CD14-positive monocyte (primary cell): ENCODE results near the gene ACACB. TPM values are rescaled to one million over a fixed set of nuclear protein-coding genes. Genes with fewer than 3 reads are reported as not detected.

Experiments used
- DNase-seq, 3 donors: peaks; one replicate each; pipeline ENCODE4 v3.0.0-alpha.2; 2011 to 2022
- H2AFZ ChIP-seq: 2 replicates; pipeline ENCODE4 v1.6.0; 2012; ENCODE audit warnings: mild to moderate bottlenecking, low read depth, low read length, inconsistent platforms; ENCODE audit not compliant: insufficient read depth, poor library complexity, severe bottlenecking
- H3K27ac ChIP-seq, 2 donors: 1 replicate in 1 of 2; 2 replicates in 1 of 2; pipeline ENCODE4 v1.5.1; 2012 to 2013; ENCODE audit warnings: low read length in 2 of 2, control low read depth in 1 of 2, inconsistent platforms in 1 of 2, low read depth in 1 of 2, mild to moderate bottlenecking in 1 of 2
- H3K27me3 ChIP-seq, 2 donors: one replicate each; pipeline versions ENCODE4 v1.6.0 to v1.6.1; 2011 to 2013; ENCODE audit warnings: low read length in 2 of 2; ENCODE audit not compliant: control insufficient read depth in 2 of 2, insufficient read depth in 2 of 2
- H3K36me3 ChIP-seq, 2 donors: replicated peaks in 1 of 2; 1 replicate in 1 of 2; 2 replicates in 1 of 2; pipeline versions ENCODE4 v1.5.1 to v1.6.1; 2012 to 2013; ENCODE audit warnings: low read length in 2 of 2, control low read depth in 1 of 2, inconsistent platforms in 1 of 2, mild to moderate bottlenecking in 1 of 2; ENCODE audit not compliant: insufficient read depth in 2 of 2, control insufficient read depth in 1 of 2
- H3K4me1 ChIP-seq, 2 donors: 1 replicate in 1 of 2; 2 replicates in 1 of 2; pipeline versions ENCODE4 v1.5.1 to v1.6.1; 2012 to 2013; ENCODE audit warnings: low read length in 2 of 2, control low read depth in 1 of 2, inconsistent platforms in 1 of 2, mild to moderate bottlenecking in 1 of 2, moderate library complexity in 1 of 2; ENCODE audit not compliant: insufficient read depth in 2 of 2, control insufficient read depth in 1 of 2
- H3K4me2 ChIP-seq: replicated peaks from 2 replicates; pipeline ENCODE3; 2012; ENCODE audit warnings: low read length, moderate library complexity, mild to moderate bottlenecking; ENCODE audit not compliant: poor library complexity, severe bottlenecking; ENCODE audit errors: extremely low read depth
- H3K4me3 ChIP-seq, 3 experiments: fragments of 200-600 bp in 1 of 3; sonication (generic) in 1 of 3; replicated peaks in 1 of 3; 1 replicate in 2 of 3; 2 replicates in 1 of 3; pipeline ENCODE4 v1.5.1; 2011 to 2013; ENCODE audit warnings: low read length in 3 of 3, mild to moderate bottlenecking in 3 of 3, control low read depth in 2 of 3, low read depth in 2 of 3, inconsistent platforms in 1 of 3, moderate library complexity in 1 of 3
- H3K79me2 ChIP-seq: 2 replicates; pipeline ENCODE4 v1.6.0; 2012; ENCODE audit warnings: mild to moderate bottlenecking, control low read depth, inconsistent platforms, low read length, moderate library complexity; ENCODE audit not compliant: insufficient read depth
- H3K9ac ChIP-seq: 2 replicates; pipeline ENCODE4 v1.6.0; 2017; ENCODE audit warnings: low read length, mild to moderate bottlenecking; ENCODE audit not compliant: insufficient read depth, poor library complexity, severe bottlenecking
- H3K9me3 ChIP-seq, 2 donors: replicated peaks in 1 of 2; 1 replicate in 1 of 2; 2 replicates in 1 of 2; pipeline versions ENCODE4 v1.5.1 to v1.6.1; 2012 to 2013; ENCODE audit warnings: low read length in 2 of 2, control low read depth in 1 of 2; ENCODE audit not compliant: control insufficient read depth in 1 of 2, insufficient read depth in 1 of 2
- H4K20me1 ChIP-seq: 2 replicates; pipeline ENCODE4 v1.6.0; 2012; ENCODE audit warnings: mild to moderate bottlenecking, low read length, control low read depth, moderate library complexity; ENCODE audit not compliant: insufficient read depth
- H3K27ac Mint-ChIP-seq, 7 donors: one replicate each; pipeline ENCODE4 v1.8.0; 2020; ENCODE audit warnings: mild to moderate bottlenecking in 7 of 7, mixed read lengths in 7 of 7, moderate library complexity in 6 of 7, inconsistent platforms in 2 of 7
- H3K27me3 Mint-ChIP-seq, 3 donors: one replicate each; pipeline ENCODE4 v1.8.0; 2021 to 2022; ENCODE audit warnings: low read depth in 3 of 3, mild to moderate bottlenecking in 3 of 3, mixed read lengths in 3 of 3, moderate library complexity in 3 of 3, inconsistent platforms in 1 of 3
- H3K36me3 Mint-ChIP-seq, 2 donors: one replicate each; pipeline ENCODE4 v1.8.0; 2020; ENCODE audit warnings: mixed read lengths in 2 of 2, inconsistent platforms in 1 of 2, mild to moderate bottlenecking in 1 of 2
- H3K4me1 Mint-ChIP-seq: one replicate; pipeline ENCODE4 v1.8.0; 2020; ENCODE audit warnings: mild to moderate bottlenecking, mixed read lengths
- H3K4me3 Mint-ChIP-seq, 2 donors: one replicate each; pipeline ENCODE4 v1.8.0; 2020; ENCODE audit warnings: mild to moderate bottlenecking in 2 of 2, mixed read lengths in 2 of 2, moderate library complexity in 1 of 2
- H3K9me3 Mint-ChIP-seq, 7 donors: one replicate each; pipeline ENCODE4 v1.8.0; 2020 to 2022; ENCODE audit warnings: mixed read lengths in 7 of 7, mild to moderate bottlenecking in 6 of 7, moderate library complexity in 6 of 7, inconsistent platforms in 2 of 7
- CTCF ChIP-seq: fragments of 200-600 bp; IDR thresholded peaks from one replicate; pipeline ENCODE4 v1.8.0; 2022; ENCODE audit warnings: antibody characterized with exemption, mild to moderate bottlenecking
- WGBS: methylation state at CpG from one replicate; pipeline ENCODE4 v1.1.5; 2013; ENCODE audit warnings: missing lambda C conversion rate; ENCODE audit not compliant: insufficient coverage; 5-methylcytosine and 5-hydroxymethylcytosine counted together
- intact Hi-C, 2 donors: fragments of 100-400 bp; cut with micrococcal nuclease; formaldehyde crosslinking; loops; one replicate each; pipeline versions ENCODE4 v1.15.0 to v1.15.1; 2023
- polyA plus RNA-seq, 3 donors: library from polyadenylated mRNA; depleted of rRNA in 1 of 3; unstranded in 2 of 3; stranded (reverse) in 1 of 3; fragments of 300-500 nt in 2 of 3; fragments of >200 nt in 1 of 3; fragmentation: Illumina TruSeq in 2 of 3; gene quantifications; 1 replicate in 2 of 3; 2 replicates in 1 of 3; pipeline ENCODE4 v1.2.3, GENCODE V29; 2012 to 2021

Gene ACACB
- polyA plus RNA-seq, 3 donors, result 0.14 to 5.0 (median 1.9) TPM

- Mint-ChIP-seq H3K9me3 (peaks cover 0 to 6% (median 5%) of the 10 kb centered on the region in 7 donors), H3K36me3 (no peaks in the 10 kb centered on the region), H3K4me1 (peaks cover 13% of the 10 kb centered on the region), H3K27ac (no peak overlapping the region), H3K27me3 (peaks cover 0 to 9% (median 9%) of the 10 kb centered on the region in 3 donors), H3K4me3 (no peak overlapping the region)
- DNase-seq, result no peak
- 58% methylated on average over 9 of the region's 16 CpGs for WGBS
- H3K79me2 ChIP-seq, result no peaks in the 10 kb centered on the region
- no peak overlapping the region for H3K9ac ChIP-seq
- H3K27ac ChIP-seq, result no peak overlapping the region
- no peaks in the 10 kb centered on the region for H3K36me3 ChIP-seq
- TF ChIP-seq CTCF, result no peak
- intact Hi-C loops, result no loop called here
- H3K9me3 ChIP-seq, result no peaks in the 10 kb centered on the region
- no peak overlapping the region for H3K4me2 ChIP-seq
- H2AFZ ChIP-seq, result no peak overlapping the region
- no peaks in the 10 kb centered on the region for H3K27me3 ChIP-seq
- H4K20me1 ChIP-seq, result no peaks in the 10 kb centered on the region
- no peak overlapping the region for H3K4me3 ChIP-seq
- H3K4me1 ChIP-seq, result peaks cover 5 to 10% of the 10 kb centered on the region in 2 donors
These were observed 157.0 kb downstream of the ACACB start for GRCh38 chr12:109273354-109273753.

- DNase-seq, result no peak
- Histone ChIP-seq H3K79me2 (no peaks in the 10 kb centered on the region), H3K9ac (no peak overlapping the region), H3K4me3 (no peak overlapping the region), H3K4me2 (no peak overlapping the region), H3K27me3 (no peaks in the 10 kb centered on the region), H3K9me3 (no peaks in the 10 kb centered on the region), H3K27ac (no peak overlapping the region), H3K36me3 (no peaks in the 10 kb centered on the region), H2AFZ (no peak overlapping the region), H3K4me1 (peaks cover 5 to 10% of the 10 kb centered on the region in 2 donors), H4K20me1 (no peaks in the 10 kb centered on the region)
- H3K4me1 Mint-ChIP-seq, result peaks cover 13% of the 10 kb centered on the region
- no peak overlapping the region for H3K4me3 Mint-ChIP-seq
- peaks cover 0 to 9% (median 9%) of the 10 kb centered on the region in 3 donors for H3K27me3 Mint-ChIP-seq
- TF ChIP-seq CTCF, result no peak
- no peaks in the 10 kb centered on the region for H3K36me3 Mint-ChIP-seq
- intact Hi-C loops, result no loop called here
- 57% methylated on average over 1 of the region's 1 CpG for WGBS
- H3K9me3 Mint-ChIP-seq, result peaks cover 0 to 6% (median 5%) of the 10 kb centered on the region in 7 donors
- H3K27ac Mint-ChIP-seq, result no peak overlapping the region
These were observed 158.0 kb downstream of the ACACB start for GRCh38 chr12:109274381-109274780.
